Naive thymus-derived CD8-positive, alpha-beta T cell (primary cell): ENCODE measurements around the gene RPRD2. TPM values are rescaled to one million over a fixed set of nuclear protein-coding genes. Genes with fewer than 3 reads are reported as not detected.

Experiments
- ATAC-seq, 2 donors: fragments of 150-1000 bp; cut with Tn5 transposase in 1 of 2; sonication (Bioruptor Pico), chemical (Tn5 transposase) in 1 of 2; 1 replicate in 1 of 2; 2 replicates in 1 of 2; pipeline ENCODE4 v1.10.0; 2021; ENCODE audit warnings: mild to moderate bottlenecking in 2 of 2, moderate library complexity in 2 of 2
- POLR2A ChIA-PET: fragments of 350-600 bp; sonication (Branson Sonifier 250); formaldehyde crosslinking; loops from one replicate; lab custom pipeline; 2021; ENCODE audit warnings: antibody characterized with exemption; lab: Charles Lee
- DNase-seq, 10 donors: peaks; one replicate each; pipeline versions ENCODE4 v3.0.0 to v3.0.0-alpha.2; 2020 to 2022
- H3K27ac Mint-ChIP-seq, 10 donors: one replicate each; pipeline ENCODE4 v1.8.0; 2020 to 2022; ENCODE audit warnings: mild to moderate bottlenecking in 10 of 10, mixed read lengths in 10 of 10, moderate library complexity in 4 of 10, inconsistent platforms in 1 of 10
- H3K27me3 Mint-ChIP-seq, 5 donors: one replicate each; pipeline ENCODE4 v1.8.0; 2021 to 2022; ENCODE audit warnings: mixed read lengths in 5 of 5
- H3K36me3 Mint-ChIP-seq, 3 donors: one replicate each; pipeline ENCODE4 v1.8.0; 2020 to 2022; ENCODE audit warnings: mixed read lengths in 3 of 3, mild to moderate bottlenecking in 2 of 3, inconsistent platforms in 1 of 3
- H3K4me1 Mint-ChIP-seq, 4 donors: one replicate each; pipeline ENCODE4 v1.8.0; 2021 to 2022; ENCODE audit warnings: mixed read lengths in 4 of 4
- H3K4me3 Mint-ChIP-seq, 10 donors: one replicate each; pipeline ENCODE4 v1.8.0; 2020 to 2022; ENCODE audit warnings: mild to moderate bottlenecking in 10 of 10, mixed read lengths in 10 of 10, moderate library complexity in 6 of 10, inconsistent platforms in 1 of 10
- H3K9me3 Mint-ChIP-seq, 9 donors: one replicate each; pipeline ENCODE4 v1.8.0; 2020 to 2022; ENCODE audit warnings: mixed read lengths in 9 of 9, mild to moderate bottlenecking in 3 of 9, inconsistent platforms in 1 of 9, moderate library complexity in 1 of 9
- microRNA-seq: library from miRNA; unstranded; fragments of <30 nt; microRNA quantifications from one replicate; pipeline ENCODE4 v1.2.0, GENCODE V29; 2022; ENCODE audit warnings: borderline microRNAs expressed
- polyA plus RNA-seq, 3 donors: library from polyadenylated mRNA; unstranded; fragments of 300-500 nt; fragmentation: Illumina TruSeq; gene quantifications; one replicate each; pipeline ENCODE4 v1.2.3, GENCODE V29; 2021
- total RNA-seq, 8 experiments: library from RNA in 2 of 8; stranded (reverse) in 2 of 8; gene quantifications; one replicate each; pipeline ENCODE4 v1.2.3 and lab custom pipeline; 2021 to 2026

RPRD2 gene
- total and polyA plus RNA-seq, 5 experiments from 2014 or later: 22.5 to 65.1 (median 40.5) TPM

- no peaks in the 10 kb centered on the region for H3K9me3 Mint-ChIP-seq
- H3K27ac Mint-ChIP-seq: no peak overlapping the region
- ATAC-seq: no peak
- DNase-seq: no peak
- no peaks in the 10 kb centered on the region for H3K27me3 Mint-ChIP-seq
- no peaks in the 10 kb centered on the region for H3K36me3 Mint-ChIP-seq
- POLR2A ChIA-PET: interaction anchor here (0.7 kb wide), 1 partner anchor 284 kb away, joined by 7 read pairs; no protein-coding TSS in a partner anchor
- no peaks in the 10 kb centered on the region for H3K4me1 Mint-ChIP-seq
- H3K4me3 Mint-ChIP-seq: no peak overlapping the region
Measured at GRCh38 chr1:150525348-150525747, 161.4 kb downstream of the RPRD2 start.

Small RNA genes within 50 kb of the gene (microRNA-seq; reads per million reads assigned to microRNA genes)
- gene MIR6878: not detected

Other genes with a start within 250 kb of the RPRD2 start
- 100 to 1,000 TPM; 135 to 137 TPM for gene PLEKHO1, start 214.2 kb upstream of the RPRD2 start, total RNA-seq
- 10 to 100 TPM; 19.4 to 30.8 (median 30.4) TPM for gene PLEKHO1, start 214.2 kb upstream of the RPRD2 start, polyA plus RNA-seq
- 10 to 100 TPM; 44.8 to 51.3 TPM for gene ANP32E, start 128.0 kb upstream of the RPRD2 start, total RNA-seq
- gene ANP32E, start 128.0 kb upstream of the RPRD2 start, polyA plus RNA-seq: 10 to 100 TPM; 47.5 to 51.0 (median 50.3) TPM
- gene CA14, start 106.4 kb upstream of the RPRD2 start, total RNA-seq: not detected
- gene CA14, start 106.4 kb upstream of the RPRD2 start, polyA plus RNA-seq: 1 to 10 TPM in 1 of 3 donors, under 1 TPM in 2; 0.20 to 1.0 (median 0.37) TPM
- 100 to 1,000 TPM; 142 to 143 TPM for gene APH1A, start 95.1 kb upstream of the RPRD2 start, total RNA-seq
- gene APH1A, start 95.1 kb upstream of the RPRD2 start, polyA plus RNA-seq: 10 to 100 TPM; 58.2 to 84.8 (median 67.1) TPM
- 1 to 10 TPM; 4.8 to 5.0 TPM for gene C1orf54, start 91.4 kb upstream of the RPRD2 start, total RNA-seq
- gene C1orf54, start 91.4 kb upstream of the RPRD2 start, polyA plus RNA-seq: 1 to 10 TPM; 1.8 to 4.7 (median 3.9) TPM
- gene CIART, start 81.6 kb upstream of the RPRD2 start, total RNA-seq: 1 to 10 TPM; 1.0 to 1.6 TPM
- 1 to 10 TPM in 1 of 3 donors, under 1 TPM in 2; 0.74 to 1.8 (median 0.74) TPM for gene CIART, start 81.6 kb upstream of the RPRD2 start, polyA plus RNA-seq
- 10 to 100 TPM; 70.7 to 76.0 TPM for gene MRPS21, start 70.3 kb upstream of the RPRD2 start, total RNA-seq
- gene MRPS21, start 70.3 kb upstream of the RPRD2 start, polyA plus RNA-seq: 10 to 100 TPM; 78.8 to 85.9 (median 82.1) TPM
- 100 to 1,000 TPM; 181 to 207 TPM for gene PRPF3, start 42.6 kb upstream of the RPRD2 start, total RNA-seq
- 10 to 100 TPM in 2 of 3 donors, 1 to 10 TPM in 1; 9.8 to 23.8 (median 15.1) TPM for gene PRPF3, start 42.6 kb upstream of the RPRD2 start, polyA plus RNA-seq
- gene TARS2, start 123.3 kb downstream of the RPRD2 start, total RNA-seq: 10 to 100 TPM; 34.8 to 41.8 TPM
- 10 to 100 TPM; 23.9 to 37.2 (median 30.6) TPM for gene TARS2, start 123.3 kb downstream of the RPRD2 start, polyA plus RNA-seq
- gene ECM1, start 144.0 kb downstream of the RPRD2 start, total RNA-seq: 1 to 10 TPM; 1.5 to 1.6 TPM
- under 1 TPM in 1 of 3 donors, not detected in 2; 0.17 TPM for gene ECM1, start 144.0 kb downstream of the RPRD2 start, polyA plus RNA-seq
- gene FALEC, start 151.6 kb downstream of the RPRD2 start, total RNA-seq: 1 to 10 TPM in 1 of 2 experiments, not detected in 1; 1.9 TPM
- gene FALEC, start 151.6 kb downstream of the RPRD2 start, polyA plus RNA-seq: 1 to 10 TPM in 1 of 3 donors, under 1 TPM in 1, not detected in 1; 0.38 to 1.3 TPM
- gene ADAMTSL4, start 185.3 kb downstream of the RPRD2 start, total RNA-seq: under 1 TPM; 0.16 to 0.29 TPM
- under 1 TPM in 1 of 3 donors, not detected in 2; 0.32 TPM for gene ADAMTSL4, start 185.3 kb downstream of the RPRD2 start, polyA plus RNA-seq
- 100 to 1,000 TPM; 291 TPM for gene MCL1, start 215.5 kb downstream of the RPRD2 start, total RNA-seq
- gene MCL1, start 215.5 kb downstream of the RPRD2 start, polyA plus RNA-seq: 100 to 1,000 TPM; 125 to 170 (median 146) TPM